H9 (cell line): ENCODE data around the gene SAMD14. TPM values are rescaled to one million over a fixed set of nuclear protein-coding genes. Genes with fewer than 3 reads are reported as not detected.
A peak's percentile ranks its signal among the peaks of the same experiment; 100 is the strongest.

Source experiments
- DNase-seq: peaks from one replicate; pipeline ENCODE4 v3.0.0-alpha.2; 2017
- H2AFZ ChIP-seq: one replicate; pipeline ENCODE4 v1.6.1; 2013; ENCODE audit warnings: mild to moderate bottlenecking, low read length, control low read depth, moderate library complexity
- H2AK5ac ChIP-seq: 2 replicates; pipeline ENCODE4 v1.6.1; 2013; ENCODE audit warnings: low read length, control low read depth, mixed read lengths; ENCODE audit not compliant: insufficient read length
- H2BK120ac ChIP-seq: one replicate; pipeline ENCODE4 v1.6.1; 2013; ENCODE audit warnings: low read depth, mild to moderate bottlenecking, low read length, control low read depth, inconsistent platforms; ENCODE audit not compliant: poor library complexity, severe bottlenecking
- H2BK12ac ChIP-seq: 2 replicates; pipeline ENCODE4 v1.6.1; 2013; ENCODE audit warnings: low read length, control low read depth, mixed read lengths, low read depth; ENCODE audit not compliant: insufficient read length
- H2BK15ac ChIP-seq: 2 replicates; pipeline ENCODE4 v1.6.1; 2013; ENCODE audit warnings: low read depth, low read length, control low read depth
- H2BK20ac ChIP-seq: one replicate; pipeline ENCODE4 v1.6.1; 2013; ENCODE audit warnings: low read depth, mild to moderate bottlenecking, low read length, control low read depth, inconsistent platforms; ENCODE audit not compliant: poor library complexity, severe bottlenecking
- H2BK5ac ChIP-seq: 2 replicates; pipeline ENCODE4 v1.6.1; 2013; ENCODE audit warnings: low read length, control low read depth, mixed read lengths; ENCODE audit not compliant: insufficient read length
- H3K14ac ChIP-seq: 2 replicates; pipeline ENCODE4 v1.6.1; 2013; ENCODE audit warnings: low read length, control low read depth; ENCODE audit not compliant: insufficient read depth
- H3K18ac ChIP-seq: 2 replicates; pipeline ENCODE4 v1.6.1; 2013; ENCODE audit warnings: low read depth, mild to moderate bottlenecking, mixed read lengths, low read length, control low read depth; ENCODE audit not compliant: insufficient read length
- H3K23ac ChIP-seq: 2 replicates; pipeline ENCODE4 v1.6.1; 2013; ENCODE audit warnings: low read length, control low read depth, mixed read lengths, low read depth; ENCODE audit not compliant: insufficient read length
- H3K23me2 ChIP-seq: 2 replicates; pipeline ENCODE4 v1.6.1; 2013; ENCODE audit warnings: low read depth, mild to moderate bottlenecking, mixed read lengths, low read length, control low read depth; ENCODE audit not compliant: insufficient read length, poor library complexity, severe bottlenecking
- H3K27ac ChIP-seq: 2 replicates; pipeline ENCODE4 v1.5.1; 2013; ENCODE audit warnings: low read length, control low read depth, mixed read lengths, low read depth; ENCODE audit not compliant: insufficient read length
- H3K27me3 ChIP-seq: 2 replicates; pipeline ENCODE4 v1.6.1; 2013; ENCODE audit warnings: low read length, control low read depth, inconsistent platforms; ENCODE audit not compliant: insufficient read depth
- H3K4ac ChIP-seq: 2 replicates; pipeline ENCODE4 v1.6.1; 2013; ENCODE audit warnings: low read depth, mild to moderate bottlenecking, control low read depth, inconsistent platforms, low read length, moderate library complexity
- H3K4me1 ChIP-seq: 2 replicates; pipeline ENCODE4 v1.6.1; 2013; ENCODE audit warnings: low read length, control low read depth, inconsistent platforms; ENCODE audit not compliant: insufficient read depth
- H3K4me2 ChIP-seq: 2 replicates; pipeline ENCODE4 v1.6.1; 2013; ENCODE audit warnings: low read length, control low read depth, mixed read lengths; ENCODE audit not compliant: insufficient read length, insufficient read depth
- H3K56ac ChIP-seq: 2 replicates; pipeline ENCODE4 v1.6.1; 2013; ENCODE audit warnings: low read depth, mild to moderate bottlenecking, mixed read lengths, low read length, control low read depth; ENCODE audit not compliant: insufficient read length
- H3K79me1 ChIP-seq: 2 replicates; pipeline ENCODE4 v1.6.1; 2013; ENCODE audit warnings: low read depth, mild to moderate bottlenecking, moderate library complexity, low read length, control low read depth, inconsistent platforms; ENCODE audit not compliant: insufficient read depth, poor library complexity, severe bottlenecking
- H3K79me2 ChIP-seq: 2 replicates; pipeline ENCODE4 v1.6.1; 2013; ENCODE audit warnings: low read length, control low read depth, inconsistent platforms; ENCODE audit not compliant: insufficient read depth
- H3K9ac ChIP-seq: 2 replicates; pipeline ENCODE4 v1.6.1; 2013; ENCODE audit warnings: low read length, control low read depth, mixed read lengths; ENCODE audit not compliant: insufficient read length; ENCODE audit errors: extremely low read depth
- H3K9me3 ChIP-seq: one replicate; pipeline ENCODE4 v1.6.1; 2013; ENCODE audit warnings: low read depth, low read length, inconsistent platforms; ENCODE audit not compliant: control insufficient read depth
- H3T11ph ChIP-seq: one replicate; pipeline ENCODE4 v1.6.1; 2013; ENCODE audit warnings: mild to moderate bottlenecking, low read length, control low read depth, inconsistent platforms
- H4K20me1 ChIP-seq: one replicate; pipeline ENCODE4 v1.6.1; 2013; ENCODE audit not compliant: control insufficient read depth, insufficient read length, insufficient read depth
- H4K5ac ChIP-seq: 2 replicates; pipeline ENCODE4 v1.6.1; 2013; ENCODE audit warnings: low read depth, mild to moderate bottlenecking, mixed read lengths, low read length, control low read depth; ENCODE audit not compliant: insufficient read length
- H4K8ac ChIP-seq: replicated peaks from 2 replicates; pipeline ENCODE4 v1.6.1; 2013; ENCODE audit warnings: low read length, control low read depth, mixed read lengths, low read depth; ENCODE audit not compliant: insufficient read length
- H4K91ac ChIP-seq: 2 replicates; pipeline ENCODE4 v1.6.1; 2013; ENCODE audit warnings: low read depth, mild to moderate bottlenecking, moderate library complexity, mixed read lengths, low read length, control low read depth; ENCODE audit not compliant: insufficient read length
- H3K27ac Mint-ChIP-seq, 3 experiments: 2 replicates in 2 of 3; 3 replicates in 1 of 3; pipeline ENCODE4 v1.8.0; 2020 to 2021; ENCODE audit warnings: mixed read lengths in 3 of 3, mild to moderate bottlenecking in 1 of 3, moderate library complexity in 1 of 3
- H3K27me3 Mint-ChIP-seq: 2 replicates; pipeline ENCODE4 v1.8.0; 2021; ENCODE audit warnings: low read depth, mild to moderate bottlenecking, moderate library complexity, mixed read lengths
- H3K36me3 Mint-ChIP-seq, 3 experiments: 2 replicates in 2 of 3; 3 replicates in 1 of 3; pipeline ENCODE4 v1.8.0; 2020 to 2021; ENCODE audit warnings: low read depth in 3 of 3, mixed read lengths in 3 of 3; ENCODE audit not compliant: insufficient read depth in 1 of 3
- H3K4me1 Mint-ChIP-seq, 2 experiments: 2 replicates each; pipeline ENCODE4 v1.8.0; 2020; ENCODE audit warnings: mixed read lengths in 2 of 2
- H3K4me3 Mint-ChIP-seq, 2 experiments: 2 replicates in 1 of 2; 3 replicates in 1 of 2; pipeline ENCODE4 v1.8.0; 2020 to 2021; ENCODE audit warnings: mild to moderate bottlenecking in 2 of 2, mixed read lengths in 2 of 2, moderate library complexity in 1 of 2
- H3K9me3 Mint-ChIP-seq, 2 experiments: 2 replicates in 1 of 2; 3 replicates in 1 of 2; pipeline ENCODE4 v1.8.0; 2020; ENCODE audit warnings: mild to moderate bottlenecking in 2 of 2, mixed read lengths in 2 of 2, moderate library complexity in 1 of 2
- CTCF ChIP-seq: fragments of 200-600 bp; sonication (generic); conservative IDR thresholded peaks from 3 replicates; pipeline ENCODE4 v1.8.0; 2021; ENCODE audit warnings: antibody characterized with exemption, mild to moderate bottlenecking
- WGBS: extraction: QIAGEN DNeasy Blood & Tissue Kit; methylation state at CpG from one replicate; pipeline ENCODE4 v1.1.7; 2013; ENCODE audit warnings: missing lambda C conversion rate, low lambda C conversion rate, mixed read lengths; ENCODE audit not compliant: insufficient read length; ENCODE audit errors: extremely low coverage; 5-methylcytosine and 5-hydroxymethylcytosine counted together
- total RNA-seq: library from RNA; stranded (reverse); gene quantifications from 2 replicates; pipeline ENCODE4 v1.2.1, GENCODE V29; 2021

The SAMD14 gene
- total RNA-seq, 1 experiment from 2014 or later: 5.9 TPM

GRCh38 chr17:50133769-50134099 is 3.8 kb upstream of the SAMD14 start:
- Histone ChIP-seq H2AK5ac (no peak overlapping the region), H3K14ac (no peak overlapping the region), H2BK20ac (no peak overlapping the region), H2BK15ac (no peak overlapping the region), H3T11ph (no peak overlapping the region), H4K8ac (no peak overlapping the region), H3K4me1 (peaks cover 5% of the 10 kb centered on the region; the same call in 1 of the 2 replicates), H3K23me2 (peaks cover 7% of the 10 kb centered on the region), H3K56ac (no peak overlapping the region), H3K4me2 (no peak overlapping the region), H3K9ac (no peak overlapping the region), H2BK12ac (no peak overlapping the region), H3K27ac (no peak overlapping the region), H3K9me3 (no peaks in the 10 kb centered on the region), H3K23ac (no peak overlapping the region), H2BK5ac (no peak overlapping the region), H4K20me1 (no peaks in the 10 kb centered on the region), H2AFZ (no peak overlapping the region), H2BK120ac (no peak overlapping the region), H3K18ac (no peak overlapping the region), H3K79me1 (no peaks in the 10 kb centered on the region), H4K91ac (no peak overlapping the region), H3K79me2 (no peaks in the 10 kb centered on the region), H3K27me3 (no peaks in the 10 kb centered on the region; the same call in 1 of the 2 replicates), H4K5ac (no peak overlapping the region), H3K4ac (no peak overlapping the region)
- Mint-ChIP-seq H3K36me3 (peaks cover 8 to 29% (median 25%) of the 10 kb centered on the region in 3 experiments; a peak in 6 of 7 replicates), H3K4me3 (peak overlapping the region in 1 of 2 experiments; percentile 58; a peak in 2 of 5 replicates), H3K27me3 (peaks cover 29% of the 10 kb centered on the region), H3K4me1 (peaks cover 21 to 41% of the 10 kb centered on the region in 2 experiments), H3K27ac (no peak overlapping the region), H3K9me3 (no peaks in the 10 kb centered on the region; a peak in 1 of 5 replicates)
- TF ChIP-seq CTCF: no peak
- DNase-seq: no peak
- WGBS: no CpG with 5 or more reads among the region's 16 CpGs
